Fibroblast of lung (primary cell): ENCODE results near the gene DUS4L.

Experiments used
- CTCF ChIP-seq, 2 donors: IDR thresholded peaks in 1 of 2; conservative IDR thresholded peaks in 1 of 2; 1 replicate in 1 of 2; 2 replicates in 1 of 2; pipeline ENCODE4 v1.5.1; 2011 to 2012; ENCODE audit warnings: low read length in 2 of 2, control low read depth in 1 of 2, inconsistent platforms in 1 of 2, low read depth in 1 of 2, mild to moderate bottlenecking in 1 of 2
- EZH2 ChIP-seq: IDR thresholded peaks from 2 replicates; pipeline ENCODE4 v1.5.1; 2012; ENCODE audit warnings: low read length, control low read depth, mild to moderate bottlenecking; ENCODE audit errors: missing control alignments

DNA sequence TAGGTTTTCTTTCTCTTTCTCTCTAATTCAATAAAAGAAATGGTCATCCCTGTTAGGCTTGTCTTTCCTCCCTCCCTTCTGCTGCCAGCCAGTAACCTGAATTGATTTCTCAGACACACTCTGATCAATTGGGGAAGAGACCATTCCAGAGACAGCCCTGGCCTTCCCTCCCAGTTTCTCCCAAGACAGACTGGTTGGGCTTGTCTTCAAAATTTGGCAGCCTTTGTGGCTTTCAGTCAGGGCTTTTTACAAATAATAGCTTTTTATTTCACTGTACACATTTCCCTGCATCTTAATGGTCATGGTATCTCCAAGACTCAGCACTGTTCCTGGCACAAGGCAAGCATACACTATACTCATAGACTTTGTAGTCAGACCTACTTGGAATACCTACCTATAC, 50.2 kb downstream of the DUS4L start:
- TF ChIP-seq CTCF (conservative IDR thresholded peaks at IDR 0.05 in 1 of 2, IDR thresholded peaks at IDR 0.05 in 1 of 2; ENCODE audit: low read depth in 1 of 2, low read length in 2 of 2): no peak
- no peak for TF ChIP-seq EZH2
